ENCODE results near the gene WAPL.

- no peak for TF ChIP-seq CTCF (IDR thresholded peaks at IDR 0.05)
- no peak for TF ChIP-seq POLR2A (IDR thresholded peaks at IDR 0.05)
- no peak for TF ChIP-seq POLR2AphosphoS5 (IDR thresholded peaks at IDR 0.05)
- TF ChIP-seq EP300 (IDR thresholded peaks at IDR 0.05): no peak
Measured at GRCh38 chr10:86450806-86451603, 70.6 kb downstream of the WAPL start.
